ENCODE results near the gene PKN2.

GRCh38 chr1:88736633-88737248 lies 52.7 kb downstream of the PKN2 start:
- TF ChIP-seq EZH2 (IDR thresholded peaks at IDR 0.05; ENCODE audit: low read length, missing control alignments) (no peak), CTCF (conservative IDR thresholded peaks at IDR 0.05 in 1 of 2, IDR thresholded peaks at IDR 0.05 in 1 of 2; ENCODE audit: low read depth in 1 of 2, low read length in 2 of 2) (peak; percentile 55 to 88)

All from fibroblast of lung (primary cell).